CD8-positive, alpha-beta memory T cell (primary cell): ENCODE results near the gene NDFIP1. TPM values are rescaled to one million over a fixed set of nuclear protein-coding genes. Genes with fewer than 3 reads are reported as not detected.

ENCODE experiments used
- CTCF ChIA-PET: fragments of 350-600 bp; sonication (Branson Sonifier 250); formaldehyde crosslinking; loops from one replicate; lab custom pipeline; 2021; ENCODE audit warnings: antibody characterized with exemption; lab: Charles Lee
- POLR2A ChIA-PET: fragments of 350-600 bp; sonication (Branson Sonifier 250); formaldehyde crosslinking; loops from one replicate; lab custom pipeline; 2021; ENCODE audit warnings: antibody characterized with exemption; lab: Charles Lee
- DNase-seq, 5 donors: peaks; one replicate each; pipeline versions ENCODE4 v3.0.0 to v3.0.0-alpha.2; 2020 to 2022; ENCODE audit warnings: mixed read lengths in 1 of 5
- H3K27ac ChIP-seq: one replicate; pipeline ENCODE4 v1.7.0; 2013; ENCODE audit warnings: low read depth, mild to moderate bottlenecking, low read length, moderate library complexity
- H3K27me3 ChIP-seq: 2 replicates; pipeline ENCODE4 v1.7.0; 2013; ENCODE audit warnings: low read length, mild to moderate bottlenecking; ENCODE audit not compliant: insufficient read depth, poor library complexity, severe bottlenecking
- H3K36me3 ChIP-seq: 2 replicates; pipeline ENCODE4 v1.7.0; 2013; ENCODE audit warnings: mild to moderate bottlenecking, low read length, moderate library complexity; ENCODE audit not compliant: insufficient read depth
- H3K4me1 ChIP-seq: 2 replicates; pipeline ENCODE4 v1.7.0; 2013; ENCODE audit warnings: mild to moderate bottlenecking, low read length, moderate library complexity; ENCODE audit not compliant: insufficient read depth
- H3K4me3 ChIP-seq: 2 replicates; pipeline ENCODE4 v1.7.0; 2013; ENCODE audit warnings: mild to moderate bottlenecking, low read length
- H3K9me3 ChIP-seq: 2 replicates; pipeline ENCODE4 v1.7.0; 2013; ENCODE audit warnings: mild to moderate bottlenecking, low read length
- H3K27ac Mint-ChIP-seq, 8 donors: one replicate each; pipeline ENCODE4 v1.8.0; 2020 to 2021; ENCODE audit warnings: mixed read lengths in 8 of 8, mild to moderate bottlenecking in 6 of 8, inconsistent platforms in 3 of 8, moderate library complexity in 3 of 8
- H3K27me3 Mint-ChIP-seq, 2 donors: one replicate each; pipeline ENCODE4 v1.8.0; 2020 to 2021; ENCODE audit warnings: mixed read lengths in 2 of 2, mild to moderate bottlenecking in 1 of 2, moderate library complexity in 1 of 2
- H3K36me3 Mint-ChIP-seq, 3 donors: one replicate each; pipeline ENCODE4 v1.8.0; 2020 to 2021; ENCODE audit warnings: mixed read lengths in 3 of 3, inconsistent platforms in 1 of 3, mild to moderate bottlenecking in 1 of 3
- H3K4me1 Mint-ChIP-seq, 3 donors: one replicate each; pipeline ENCODE4 v1.8.0; 2020 to 2021; ENCODE audit warnings: mixed read lengths in 3 of 3, inconsistent platforms in 1 of 3, mild to moderate bottlenecking in 1 of 3
- H3K4me3 Mint-ChIP-seq, 7 donors: one replicate each; pipeline ENCODE4 v1.8.0; 2020 to 2021; ENCODE audit warnings: mixed read lengths in 7 of 7, mild to moderate bottlenecking in 6 of 7, moderate library complexity in 4 of 7, inconsistent platforms in 2 of 7
- H3K9me3 Mint-ChIP-seq, 5 donors: one replicate each; pipeline ENCODE4 v1.8.0; 2020 to 2022; ENCODE audit warnings: mixed read lengths in 5 of 5, mild to moderate bottlenecking in 3 of 5, moderate library complexity in 2 of 5, inconsistent platforms in 1 of 5
- polyA plus RNA-seq: library from polyadenylated mRNA; unstranded; fragments of 300-500 nt; fragmentation: Illumina TruSeq; gene quantifications from one replicate; pipeline ENCODE4 v1.2.3, GENCODE V29; 2021
- total RNA-seq, 2 experiments: library from RNA; stranded (reverse); gene quantifications; one replicate each; pipeline ENCODE4 v1.2.3, GENCODE V29; 2021

The NDFIP1 gene
- total and polyA plus RNA-seq, 3 experiments from 2014 or later = 58.3 to 84.4 (median 81.3) TPM

GRCh38 chr5:142166754-142167153 lies 58.2 kb downstream of the NDFIP1 start:
- DNase-seq = no peak
- Mint-ChIP-seq H3K9me3 (no peaks in the 10 kb centered on the region), H3K27ac (no peak overlapping the region), H3K27me3 (no peaks in the 10 kb centered on the region), H3K4me3 (no peak overlapping the region), H3K4me1 (peaks cover 0 to 5% (median 4%) of the 10 kb centered on the region in 3 donors), H3K36me3 (no peaks in the 10 kb centered on the region)
- POLR2A ChIA-PET = interaction anchor here (0.5 kb wide), 1 partner anchor 114 kb away, joined by 4 read pairs; no protein-coding TSS in a partner anchor
- CTCF ChIA-PET = no interaction called here
- H3K4me1 ChIP-seq = no peaks in the 10 kb centered on the region
- no peaks in the 10 kb centered on the region for H3K36me3 ChIP-seq
- H3K27ac ChIP-seq = no peak overlapping the region
- H3K9me3 ChIP-seq = no peaks in the 10 kb centered on the region
- H3K4me3 ChIP-seq = no peak overlapping the region
- H3K27me3 ChIP-seq = no peaks in the 10 kb centered on the region

- H3K9me3 ChIP-seq = no peaks in the 10 kb centered on the region
- no peaks in the 10 kb centered on the region for H3K9me3 Mint-ChIP-seq
- no peak overlapping the region for H3K27ac ChIP-seq
- no peaks in the 10 kb centered on the region for H3K4me1 ChIP-seq
- CTCF ChIA-PET = no interaction called here
- H3K27me3 Mint-ChIP-seq = no peaks in the 10 kb centered on the region
- no peak overlapping the region for H3K4me3 ChIP-seq
- H3K27me3 ChIP-seq = no peaks in the 10 kb centered on the region
- no peak for DNase-seq
- peaks cover 0 to 4% (median 0%) of the 10 kb centered on the region in 3 donors for H3K4me1 Mint-ChIP-seq
- H3K4me3 Mint-ChIP-seq = no peak overlapping the region
- POLR2A ChIA-PET = no interaction called here
- H3K36me3 Mint-ChIP-seq = no peaks in the 10 kb centered on the region
- H3K36me3 ChIP-seq = no peaks in the 10 kb centered on the region
- peak overlapping the region in 1 of 8 donors; percentile 36 for H3K27ac Mint-ChIP-seq
Measured at GRCh38 chr5:142167458-142167857, 58.9 kb downstream of the NDFIP1 start.

- Histone ChIP-seq H3K4me3 (no peak overlapping the region), H3K9me3 (no peaks in the 10 kb centered on the region), H3K36me3 (no peaks in the 10 kb centered on the region), H3K27ac (no peak overlapping the region), H3K27me3 (no peaks in the 10 kb centered on the region), H3K4me1 (no peaks in the 10 kb centered on the region)
- Mint-ChIP-seq H3K4me3 (no peak overlapping the region), H3K9me3 (no peaks in the 10 kb centered on the region), H3K4me1 (peaks cover 0 to 4% (median 0%) of the 10 kb centered on the region in 3 donors), H3K27me3 (no peaks in the 10 kb centered on the region), H3K27ac (no peak overlapping the region), H3K36me3 (no peaks in the 10 kb centered on the region)
- no peak for DNase-seq
- POLR2A ChIA-PET = interaction anchor here (0.6 kb wide), 1 partner anchor 530 kb away, joined by 3 read pairs; no protein-coding TSS in a partner anchor
- CTCF ChIA-PET = no interaction called here
Measured at GRCh38 chr5:142168365-142168764, 59.8 kb downstream of the NDFIP1 start.

GRCh38 chr5:142170254-142170953 lies 61.8 kb downstream of the NDFIP1 start:
- CTCF ChIA-PET = interaction anchor here (0.6 kb wide), 1 partner anchor 156 kb away, joined by 3 read pairs; no protein-coding TSS in a partner anchor
- Mint-ChIP-seq H3K36me3 (no peaks in the 10 kb centered on the region), H3K9me3 (no peaks in the 10 kb centered on the region), H3K27ac (no peak overlapping the region), H3K27me3 (peaks cover 4 to 6% of the 10 kb centered on the region in 2 donors), H3K4me3 (no peak overlapping the region), H3K4me1 (no peaks in the 10 kb centered on the region)
- Histone ChIP-seq H3K27ac (no peak overlapping the region), H3K9me3 (no peaks in the 10 kb centered on the region), H3K4me1 (no peaks in the 10 kb centered on the region), H3K36me3 (no peaks in the 10 kb centered on the region), H3K4me3 (no peak overlapping the region), H3K27me3 (no peaks in the 10 kb centered on the region)
- no peak for DNase-seq
- POLR2A ChIA-PET = no interaction called here

- Mint-ChIP-seq H3K36me3 (no peaks in the 10 kb centered on the region), H3K27me3 (peaks cover 4 to 6% of the 10 kb centered on the region in 2 donors), H3K4me1 (no peaks in the 10 kb centered on the region), H3K27ac (no peak overlapping the region), H3K4me3 (no peak overlapping the region), H3K9me3 (no peaks in the 10 kb centered on the region)
- POLR2A ChIA-PET = no interaction called here
- Histone ChIP-seq H3K27ac (no peak overlapping the region), H3K9me3 (no peaks in the 10 kb centered on the region), H3K4me1 (no peaks in the 10 kb centered on the region), H3K4me3 (no peak overlapping the region), H3K27me3 (no peaks in the 10 kb centered on the region), H3K36me3 (no peaks in the 10 kb centered on the region)
- no peak for DNase-seq
- CTCF ChIA-PET = no interaction called here
Measured at GRCh38 chr5:142171270-142171669, 62.7 kb downstream of the NDFIP1 start.

GRCh38 chr5:142175039-142175438 lies 66.5 kb downstream of the NDFIP1 start:
- Histone ChIP-seq H3K4me1 (no peaks in the 10 kb centered on the region), H3K36me3 (no peaks in the 10 kb centered on the region), H3K27ac (no peak overlapping the region), H3K27me3 (no peaks in the 10 kb centered on the region), H3K9me3 (no peaks in the 10 kb centered on the region), H3K4me3 (no peak overlapping the region)
- H3K9me3 Mint-ChIP-seq = no peaks in the 10 kb centered on the region
- POLR2A ChIA-PET = no interaction called here
- H3K27ac Mint-ChIP-seq = no peak overlapping the region
- no peaks in the 10 kb centered on the region for H3K4me1 Mint-ChIP-seq
- no peaks in the 10 kb centered on the region for H3K36me3 Mint-ChIP-seq
- H3K27me3 Mint-ChIP-seq = peaks cover 4 to 10% of the 10 kb centered on the region in 2 donors
- no peak overlapping the region for H3K4me3 Mint-ChIP-seq
- no peak for DNase-seq
- CTCF ChIA-PET = no interaction called here

- no peaks in the 10 kb centered on the region for H3K4me1 ChIP-seq
Measured at GRCh38 chr5:142175461-142176142, 67.0 kb downstream of the NDFIP1 start.

GRCh38 chr5:142176255-142176654 lies 67.7 kb downstream of the NDFIP1 start:
- no peak overlapping the region for H3K4me3 Mint-ChIP-seq
- H3K36me3 Mint-ChIP-seq = no peaks in the 10 kb centered on the region
- ChIA-PET CTCF (no interaction called here), POLR2A (no interaction called here)
- H3K4me3 ChIP-seq = no peak overlapping the region
- no peaks in the 10 kb centered on the region for H3K36me3 ChIP-seq
- no peaks in the 10 kb centered on the region for H3K4me1 ChIP-seq
- H3K9me3 ChIP-seq = no peaks in the 10 kb centered on the region
- no peaks in the 10 kb centered on the region for H3K4me1 Mint-ChIP-seq
- no peaks in the 10 kb centered on the region for H3K27me3 ChIP-seq
- no peak for DNase-seq
- H3K27ac ChIP-seq = no peak overlapping the region
- H3K27ac Mint-ChIP-seq = no peak overlapping the region
- no peaks in the 10 kb centered on the region for H3K9me3 Mint-ChIP-seq
- peaks cover 4 to 10% of the 10 kb centered on the region in 2 donors for H3K27me3 Mint-ChIP-seq

More at GRCh38 chr5:142175461-142176142, 67.0 kb downstream of the NDFIP1 start:
- Histone ChIP-seq H3K27me3 (no peaks in the 10 kb centered on the region), H3K9me3 (no peaks in the 10 kb centered on the region), H3K4me3 (no peak overlapping the region), H3K36me3 (no peaks in the 10 kb centered on the region), H3K27ac (no peak overlapping the region)
- Mint-ChIP-seq H3K27ac (no peak overlapping the region), H3K4me1 (no peaks in the 10 kb centered on the region), H3K27me3 (peaks cover 4 to 10% of the 10 kb centered on the region in 2 donors), H3K4me3 (no peak overlapping the region), H3K9me3 (no peaks in the 10 kb centered on the region), H3K36me3 (no peaks in the 10 kb centered on the region)
- DNase-seq = no peak
- ChIA-PET POLR2A (no interaction called here), CTCF (no interaction called here)
